ENCODE results near the gene FBXO15. TPM values are rescaled to one million over a fixed set of nuclear protein-coding genes. Genes with fewer than 3 reads are reported as not detected.

FBXO15 gene
- total and polyA plus RNA-seq, 2 of the 8 experiments (the other 6 are each of a cell fraction or from before 2014, with no cell fraction given) = 0.84 to 0.85 TPM

GRCh38 chr18:74074668-74075564 is 72.7 kb downstream of the FBXO15 start (continued):
- TF ChIP-seq ATF3 (IDR thresholded peaks at IDR 0.05; ENCODE audit: insufficient read depth, low read depth, low read length) = no peak
- TF ChIP-seq EZH2 (IDR thresholded peaks at IDR 0.05; ENCODE audit: low read depth, low read length, severe bottlenecking) = no peak
